Measurements from ENCODE around the gene PALLD. TPM values are rescaled to one million over a fixed set of nuclear protein-coding genes. Genes with fewer than 3 reads are reported as not detected.
"Not testable (repeated sequence)": the region's sequence is repeated elsewhere in the genome, so short reads cannot be mapped to it uniquely, and the experiment has no call there.

The PALLD gene
- polyA plus RNA-seq, 1 donor: 182 TPM

DNA sequence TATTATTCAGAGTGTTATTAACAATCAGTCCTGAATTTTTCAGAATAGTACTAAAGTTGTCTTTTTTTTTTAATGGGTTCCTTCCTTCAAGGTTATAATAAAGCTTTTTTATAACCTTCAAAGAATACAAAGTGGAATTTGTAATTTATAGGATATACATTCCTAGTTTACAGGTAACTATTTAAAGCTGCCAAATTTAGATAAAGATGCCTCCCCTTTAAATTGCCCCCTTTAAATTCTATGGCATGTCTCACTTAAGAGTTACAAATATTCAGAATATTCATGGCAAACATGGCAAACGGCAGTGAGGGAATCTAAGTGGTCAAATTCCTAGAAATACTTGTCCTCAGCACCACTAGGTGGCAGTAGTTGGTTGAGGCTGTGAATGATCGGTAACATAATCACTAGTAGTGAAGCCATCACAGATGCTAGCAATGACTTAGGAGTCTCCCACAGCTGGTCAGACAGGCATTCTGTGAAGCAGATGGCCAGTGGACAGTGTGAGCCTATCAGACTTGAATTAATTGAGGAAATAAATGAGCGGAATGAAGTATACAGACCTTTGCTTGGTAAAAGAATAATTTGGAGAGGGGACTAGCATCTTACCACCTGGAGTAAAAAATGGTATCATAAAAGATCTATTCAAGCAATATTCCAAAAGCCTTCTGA lies 426.8 kb downstream of the PALLD start:
- peak; percentile 77 for DNase-seq

GRCh38 chr4:168924667-168925066 lies 427.8 kb downstream of the PALLD start:
- no peak for DNase-seq

DNA sequence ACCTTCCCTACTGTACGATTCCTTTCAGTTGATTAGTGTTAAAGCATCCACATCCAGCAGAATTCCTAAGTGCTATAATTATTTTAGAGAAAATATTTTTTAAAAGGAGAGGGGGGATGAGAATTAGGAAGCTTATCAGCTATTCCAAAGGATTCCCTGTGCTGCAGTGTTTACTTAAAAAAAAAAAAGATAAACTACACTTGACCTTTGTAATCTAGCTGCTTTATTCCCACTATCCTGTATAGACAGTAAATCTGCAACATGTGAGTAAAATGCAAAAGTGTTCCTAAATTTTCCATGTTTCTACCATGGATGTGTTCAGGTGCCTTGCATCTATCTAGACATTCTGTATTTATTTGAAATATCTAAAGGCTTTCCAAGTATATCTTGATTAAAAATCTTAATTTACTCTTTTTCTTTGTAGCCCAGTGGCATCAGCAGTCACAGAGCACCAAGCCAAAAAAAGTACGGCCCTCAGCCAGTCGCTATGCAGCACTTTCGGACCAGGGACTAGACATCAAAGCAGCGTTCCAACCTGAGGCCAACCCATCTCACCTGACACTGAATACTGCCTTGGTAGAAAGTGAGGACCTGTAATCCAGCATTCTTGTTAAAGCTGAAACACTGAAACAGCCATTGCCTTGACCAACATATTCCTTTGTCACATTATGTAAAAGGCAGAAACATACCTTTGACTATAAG lies 429.1 kb downstream of the PALLD start:
- DNase-seq: no peak

GRCh38 chr4:168928346-168928745 lies 431.5 kb downstream of the PALLD start:
- DNase-seq: no peak

DNA sequence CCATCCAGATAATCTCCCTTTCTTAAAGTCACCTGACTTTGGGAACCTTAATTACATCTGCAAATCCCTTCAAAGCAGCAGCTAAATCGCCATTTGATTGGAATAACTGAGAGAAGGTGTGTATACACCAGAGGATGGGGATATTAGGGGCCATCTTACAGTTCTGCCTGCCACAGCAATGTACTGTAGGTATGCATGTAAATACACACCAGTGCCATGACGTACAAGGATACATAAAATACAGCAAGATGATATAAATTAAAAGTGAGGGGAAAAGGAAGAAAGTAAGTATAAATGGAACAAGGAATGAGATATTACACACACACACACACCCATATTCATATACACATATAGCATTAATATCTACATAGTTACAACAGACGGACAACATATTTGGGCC lies 432.0 kb downstream of the PALLD start:
- no peak for DNase-seq

DNA sequence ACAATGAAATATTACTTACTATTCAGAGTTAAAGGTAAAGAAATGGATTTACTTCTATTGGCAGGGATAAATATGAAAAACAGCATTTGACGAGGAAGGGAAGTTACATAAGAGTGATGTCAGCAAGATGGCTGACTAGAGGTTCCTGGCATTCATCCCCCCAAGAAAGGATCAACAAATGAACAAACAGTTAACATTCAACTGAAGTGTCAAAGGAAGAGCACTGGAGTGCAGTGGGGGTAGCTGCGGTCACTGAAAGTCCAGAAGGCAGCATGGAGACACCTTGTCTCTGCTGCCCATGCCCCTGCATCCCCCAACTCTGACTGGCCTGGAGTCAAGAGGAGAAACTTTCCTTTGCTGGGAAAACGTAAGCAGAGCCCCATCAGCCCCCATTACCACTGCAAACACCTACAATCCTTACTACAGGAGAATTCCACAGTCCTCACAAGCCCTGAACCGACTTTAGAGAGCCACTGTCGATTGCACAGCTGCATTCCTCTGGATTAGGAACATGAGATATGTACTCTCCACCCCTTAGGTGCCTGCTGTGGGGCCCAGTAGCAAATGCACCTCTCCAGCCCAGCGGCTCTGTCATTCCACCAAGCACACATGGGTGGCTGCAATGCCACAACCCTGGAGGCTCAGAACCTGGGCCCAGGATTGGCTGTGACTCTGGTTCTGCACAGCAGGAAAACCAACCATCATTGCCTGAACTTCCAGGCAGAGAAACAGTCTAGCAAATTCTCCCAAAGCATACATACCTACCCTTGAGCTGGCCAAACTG lies 433.8 kb downstream of the PALLD start:
- no peak for DNase-seq

- DNase-seq: no peak
These were observed 434.4 kb downstream of the PALLD start for GRCh38 chr4:168931215-168931650.

- no peak for DNase-seq
These were observed 435.3 kb downstream of the PALLD start for GRCh38 chr4:168932138-168932537.

GRCh38 chr4:168933423-168933822 lies 436.6 kb downstream of the PALLD start:
- DNase-seq: no peak

DNA sequence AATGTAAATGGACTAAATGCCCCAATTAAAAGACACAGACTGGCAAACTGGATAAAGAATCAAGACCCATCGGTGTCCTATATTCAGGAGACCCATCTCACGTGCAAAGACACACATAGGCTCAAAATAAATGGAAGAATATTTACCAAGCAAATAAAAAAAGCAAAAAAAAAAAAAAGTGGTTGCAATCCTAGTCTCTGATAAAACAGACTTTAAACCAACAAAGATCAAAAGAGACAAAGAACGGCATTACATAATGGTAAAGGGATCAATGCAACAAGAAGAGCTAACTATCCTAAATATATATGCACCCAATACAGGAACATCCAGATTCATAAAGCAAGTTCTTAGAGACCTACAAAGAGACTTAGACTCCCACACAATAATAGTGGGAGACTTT lies 440.6 kb downstream of the PALLD start:
- not testable (repeated sequence) for DNase-seq

DNA sequence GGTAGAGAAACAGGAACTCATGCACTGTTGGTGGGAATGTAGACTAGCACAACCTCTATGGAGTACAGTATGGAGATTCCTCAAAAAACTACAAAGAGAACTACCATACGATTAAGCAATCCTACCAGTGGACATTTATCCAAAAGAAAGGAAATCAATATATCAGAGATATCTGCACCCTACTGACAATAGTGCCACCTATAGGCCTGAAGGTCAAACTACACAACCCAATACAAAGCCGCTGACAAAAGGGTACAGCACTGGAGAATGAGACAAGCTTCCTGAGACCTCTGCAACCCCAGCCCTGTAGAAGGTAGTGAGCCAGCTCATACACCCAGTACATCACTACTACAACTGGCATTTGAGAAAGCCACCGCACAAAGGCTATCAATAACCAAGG lies 446.1 kb downstream of the PALLD start:
- no peak for DNase-seq

- DNase-seq: no peak
These were observed 448.4 kb downstream of the PALLD start for GRCh38 chr4:168945291-168945690.

DNA sequence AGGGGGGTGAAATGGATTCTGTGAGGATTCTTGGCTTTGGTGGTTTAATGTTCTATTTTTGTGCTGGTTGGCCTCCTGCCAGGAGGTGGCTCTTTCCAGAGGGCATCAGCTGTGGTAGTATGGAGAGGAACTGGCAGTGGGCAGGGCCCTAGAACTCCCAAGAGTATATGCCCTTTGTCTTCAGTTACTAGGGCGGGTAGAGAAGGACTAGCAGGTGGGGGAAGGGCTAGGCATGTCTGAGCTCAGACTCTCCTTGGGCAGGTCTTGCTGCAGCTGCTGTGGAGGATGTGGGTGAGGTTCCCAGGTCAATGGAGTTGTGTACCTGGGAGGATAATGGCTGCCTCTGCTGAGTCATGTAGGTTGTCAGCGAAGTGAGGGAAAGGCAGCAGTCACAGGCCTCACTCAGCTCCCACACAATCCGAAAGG lies 456.0 kb downstream of the PALLD start:
- DNase-seq: not testable (repeated sequence)

GRCh38 chr4:168955674-168956073 lies 458.8 kb downstream of the PALLD start:
- no peak for DNase-seq

GRCh38 chr4:168960716-168961115 lies 463.9 kb downstream of the PALLD start:
- DNase-seq: no peak

- DNase-seq: no peak
These were observed 475.7 kb downstream of the PALLD start for GRCh38 chr4:168972596-168972995.

Other genes with a start within 250 kb of the PALLD start
- 5.0 TPM for gene DDX60, start 178.3 kb upstream of the PALLD start, polyA plus RNA-seq (ENCODE audit: insufficient read length)
- 6.9 TPM for gene DDX60L, start 16.6 kb upstream of the PALLD start, polyA plus RNA-seq (ENCODE audit: insufficient read length)

Data from hindlimb muscle (tissue), 1 donor.